HCT116 (cell line): ENCODE data around the gene TGFBR1. TPM values are rescaled to one million over a fixed set of nuclear protein-coding genes. Genes with fewer than 3 reads are reported as not detected.

Experiments
- ATAC-seq: fragments of 200-7000 bp; cut with Tn5 transposase; 2 replicates; pipeline ENCODE4 v1.9.1; 2020; ENCODE audit warnings: mild to moderate bottlenecking, moderate library complexity
- BruUV-seq: library from RNA; stranded (reverse); fragments of 400-500 nt; replicated peaks from 2 replicates; lab custom pipeline; 2021; lab: Mats Ljungman, UMichigan
- CTCF ChIA-PET: fragments of 300-600 bp; sonication (Branson Sonifier 250); formaldehyde crosslinking; loops from one replicate; lab custom pipeline; 2021; ENCODE audit warnings: antibody characterized with exemption; lab: Charles Lee
- POLR2A ChIA-PET: fragments of 300-600, 350-600 bp; sonication (Branson Sonifier 250); formaldehyde crosslinking; loops from one replicate; lab custom pipeline; 2021; ENCODE audit warnings: antibody characterized with exemption; lab: Charles Lee
- RAD21 ChIA-PET, 2 experiments: fragments of 300-600 bp; sonication (Branson Sonifier 250); formaldehyde crosslinking; loops; one replicate each; lab custom pipeline; 2023; ENCODE audit warnings: low total read pairs in 2 of 2; ENCODE audit not compliant: uncharacterized antibody in 2 of 2, unreplicated experiment in 2 of 2, low non-redundant PET in 1 of 2; lab: Charles Lee
- DNase-seq: peaks from one replicate; pipeline ENCODE4 v3.0.0-alpha.2; 2010; ENCODE audit warnings: low read depth, low spot score
- H2AFZ ChIP-seq: fragments of 200-600 bp; shearing (Covaris generic), sonication (generic); 2 replicates; pipeline ENCODE4 v1.6.1; 2017; ENCODE audit warnings: low read depth, mixed run types, mixed read lengths, antibody characterized with exemption, low read length; ENCODE audit not compliant: poor library complexity, severe bottlenecking
- H3K27ac ChIP-seq: 2 replicates; pipeline ENCODE4 v1.5.1; 2012; ENCODE audit warnings: low read depth, low read length
- H3K27me3 ChIP-seq: fragments of 200-600 bp; sonication (generic); 2 replicates; pipeline ENCODE4 v1.6.1; 2016; ENCODE audit warnings: mixed run types, low read length, mixed read lengths; ENCODE audit not compliant: insufficient read depth
- H3K36me3 ChIP-seq, 2 experiments: fragments of 200-500 bp in 1 of 2; fragments of 200-600 bp in 1 of 2; sonication (Bioruptor generic) in 1 of 2; sonication (generic) in 1 of 2; 2 replicates each; pipeline versions ENCODE4 v1.5.1 to v1.6.1; 2014 to 2016; ENCODE audit warnings: low read length in 2 of 2, inconsistent platforms in 1 of 2, mixed read lengths in 1 of 2, mixed run types in 1 of 2; ENCODE audit not compliant: insufficient read depth in 2 of 2, control insufficient read depth in 1 of 2
- H3K4me1 ChIP-seq, 2 experiments: fragments of 200-600 bp in 1 of 2; sonication (generic) in 1 of 2; 2 replicates each; pipeline versions ENCODE4 v1.5.1 to v1.6.1; 2012 to 2017; ENCODE audit warnings: low read length in 2 of 2, inconsistent platforms in 1 of 2, mild to moderate bottlenecking in 1 of 2, mixed read lengths in 1 of 2, mixed run types in 1 of 2, moderate library complexity in 1 of 2; ENCODE audit not compliant: insufficient read depth in 2 of 2, control insufficient read depth in 1 of 2
- H3K4me2 ChIP-seq: fragments of 200-600 bp; sonication (generic); 2 replicates; pipeline ENCODE4 v1.6.1; 2017; ENCODE audit warnings: mixed run types, low read length, mixed read lengths
- H3K4me3 ChIP-seq, 2 experiments: fragments of 200-600 bp in 1 of 2; sonication (generic) in 1 of 2; replicated peaks in 1 of 2; 2 replicates each; pipeline ENCODE4 v1.5.1; 2011 to 2016; ENCODE audit warnings: low read length in 2 of 2, control low read depth in 1 of 2, low read depth in 1 of 2, mild to moderate bottlenecking in 1 of 2, mixed read lengths in 1 of 2, mixed run types in 1 of 2
- H3K79me2 ChIP-seq: fragments of 200-600 bp; sonication (generic); 2 replicates; pipeline ENCODE4 v1.6.1; 2017; ENCODE audit warnings: mild to moderate bottlenecking, mixed run types, low read length, moderate library complexity, mixed read lengths; ENCODE audit not compliant: insufficient read depth
- H3K9ac ChIP-seq: fragments of 200-600 bp; sonication (generic); 2 replicates; pipeline ENCODE4 v1.6.1; 2016; ENCODE audit warnings: low read length, mixed read lengths
- H3K9me2 ChIP-seq: fragments of 200-600 bp; sonication (generic), shearing (Covaris generic); 2 replicates; pipeline ENCODE4 v1.6.1; 2017; ENCODE audit warnings: mixed run types, mild to moderate bottlenecking, moderate library complexity; ENCODE audit not compliant: insufficient read depth
- H3K9me3 ChIP-seq, 2 experiments: fragments of 200-500 bp in 1 of 2; fragments of 200-600 bp in 1 of 2; sonication (Bioruptor generic) in 1 of 2; sonication (generic) in 1 of 2; 2 replicates each; pipeline ENCODE4 v1.6.1; 2014 to 2017; ENCODE audit warnings: low read length in 2 of 2, mixed read lengths in 2 of 2, inconsistent platforms in 1 of 2, low read depth in 1 of 2, mild to moderate bottlenecking in 1 of 2, mixed run types in 1 of 2, moderate library complexity in 1 of 2; ENCODE audit not compliant: control insufficient read depth in 1 of 2, insufficient read depth in 1 of 2
- H4K20me1 ChIP-seq: fragments of 200-600 bp; sonication (generic), shearing (Covaris generic); 2 replicates; pipeline ENCODE4 v1.6.1; 2017; ENCODE audit warnings: mixed run types, mild to moderate bottlenecking, moderate library complexity; ENCODE audit not compliant: insufficient read depth
- ATF3 ChIP-seq: IDR thresholded peaks from 2 replicates; pipeline ENCODE4 v1.6.1; 2012
- CBX3 ChIP-seq: IDR thresholded peaks from 2 replicates; pipeline ENCODE4 v1.6.1; 2012; ENCODE audit warnings: low read depth
- CEBPB ChIP-seq: IDR thresholded peaks from 2 replicates; pipeline ENCODE4 v1.6.1; 2012; ENCODE audit warnings: low read depth
- ELF1 ChIP-seq: IDR thresholded peaks from 2 replicates; pipeline ENCODE4 v1.6.1; 2012; ENCODE audit warnings: low read depth, borderline replicate concordance
- EZH2 ChIP-seq: fragments of 200-600 bp; sonication (generic); IDR thresholded peaks from 2 replicates; pipeline ENCODE4 v1.6.1; 2017; ENCODE audit warnings: antibody characterized with exemption, mixed run types
- FOSL1 ChIP-seq: IDR thresholded peaks from 2 replicates; pipeline ENCODE4 v1.6.1; 2012; ENCODE audit warnings: low read depth
- JUND ChIP-seq: IDR thresholded peaks from 2 replicates; pipeline ENCODE4 v1.6.1; 2012
- POLR2A ChIP-seq: IDR thresholded peaks from 2 replicates; pipeline ENCODE4 v1.7.0; 2011; ENCODE audit warnings: borderline replicate concordance; ENCODE audit not compliant: insufficient read depth, insufficient read length; ENCODE audit errors: extremely low read depth
- POLR2AphosphoS5 ChIP-seq: IDR thresholded peaks from 2 replicates; pipeline ENCODE4 v1.6.1; 2011; ENCODE audit warnings: mild to moderate bottlenecking, low read depth, low read length, moderate library complexity
- RAD21 ChIP-seq: IDR thresholded peaks from 2 replicates; pipeline ENCODE4 v1.6.1; 2012; ENCODE audit warnings: low read depth, mild to moderate bottlenecking
- SIN3A ChIP-seq: IDR thresholded peaks from 2 replicates; pipeline ENCODE4 v1.6.1; 2012; ENCODE audit warnings: low read depth
- SRF ChIP-seq: IDR thresholded peaks from 2 replicates; pipeline ENCODE4 v1.6.1; 2012; ENCODE audit warnings: low read depth
- ZBTB33 ChIP-seq: IDR thresholded peaks from 2 replicates; pipeline ENCODE4 v1.6.1; 2011; ENCODE audit warnings: mild to moderate bottlenecking, low read length, moderate library complexity; ENCODE audit not compliant: insufficient replicate concordance; ENCODE audit errors: extremely low read depth
- ZFX ChIP-seq: fragments of 450-650 bp; IDR thresholded peaks from 2 replicates; pipeline ENCODE4 v1.6.1; 2017
- ZNF274 ChIP-seq: fragments of 200-500 bp; sonication (Bioruptor generic); IDR thresholded peaks from 2 replicates; pipeline ENCODE4 v1.6.1; 2014; ENCODE audit warnings: mild to moderate bottlenecking, low read depth, low read length, inconsistent platforms
- intact Hi-C: fragments of 100-400 bp; cut with micrococcal nuclease; formaldehyde crosslinking; loops from 2 replicates; pipeline ENCODE4 v1.10.0; 2022
- total RNA-seq: library from RNA; stranded (reverse); gene quantifications from one replicate; pipeline ENCODE4 v1.2.1, GENCODE V29; 2021; ENCODE audit not compliant: unreplicated experiment
- TF ChIP-seq, protein P1 (sequence below): IDR thresholded peaks from 2 replicates; pipeline ENCODE4 v1.6.1; 2012; ENCODE audit warnings: low read depth
- TF ChIP-seq, protein P2 (sequence below): IDR thresholded peaks from 2 replicates; pipeline ENCODE4 v1.6.1; 2012

Gene TGFBR1
- total RNA-seq, 1 experiment from 2014 or later, result 26.6 TPM

GRCh38 chr9:99076483-99077171, 28.3 kb upstream of the TGFBR1 start:
- RAD21 ChIA-PET, result no interaction called here
- Histone ChIP-seq H3K79me2 (no peaks in the 10 kb centered on the region), H3K4me3 (no peak overlapping the region), H3K27me3 (no peaks in the 10 kb centered on the region), H3K4me2 (no peak overlapping the region), H2AFZ (no peak overlapping the region), H3K27ac (no peak overlapping the region), H3K9me3 (no peaks in the 10 kb centered on the region), H4K20me1 (no peaks in the 10 kb centered on the region), H3K36me3 (no peaks in the 10 kb centered on the region), H3K9me2 (no peaks in the 10 kb centered on the region), H3K4me1 (no peaks in the 10 kb centered on the region), H3K9ac (no peak overlapping the region)
- ATAC-seq, result no peak
- DNase-seq, result no peak
- TF ChIP-seq SRF (no peak), FOSL1 (no peak), POLR2AphosphoS5 (no peak), EZH2 (no peak), ELF1 (no peak), ZFX (no peak), CEBPB (no peak), RAD21 (no peak), JUND (no peak), CBX3 (no peak), SIN3A (no peak), ZBTB33 (no peak), ZNF274 (no peak), POLR2A (no peak), ATF3 (no peak)
- TF ChIP-seq, protein P1, sequence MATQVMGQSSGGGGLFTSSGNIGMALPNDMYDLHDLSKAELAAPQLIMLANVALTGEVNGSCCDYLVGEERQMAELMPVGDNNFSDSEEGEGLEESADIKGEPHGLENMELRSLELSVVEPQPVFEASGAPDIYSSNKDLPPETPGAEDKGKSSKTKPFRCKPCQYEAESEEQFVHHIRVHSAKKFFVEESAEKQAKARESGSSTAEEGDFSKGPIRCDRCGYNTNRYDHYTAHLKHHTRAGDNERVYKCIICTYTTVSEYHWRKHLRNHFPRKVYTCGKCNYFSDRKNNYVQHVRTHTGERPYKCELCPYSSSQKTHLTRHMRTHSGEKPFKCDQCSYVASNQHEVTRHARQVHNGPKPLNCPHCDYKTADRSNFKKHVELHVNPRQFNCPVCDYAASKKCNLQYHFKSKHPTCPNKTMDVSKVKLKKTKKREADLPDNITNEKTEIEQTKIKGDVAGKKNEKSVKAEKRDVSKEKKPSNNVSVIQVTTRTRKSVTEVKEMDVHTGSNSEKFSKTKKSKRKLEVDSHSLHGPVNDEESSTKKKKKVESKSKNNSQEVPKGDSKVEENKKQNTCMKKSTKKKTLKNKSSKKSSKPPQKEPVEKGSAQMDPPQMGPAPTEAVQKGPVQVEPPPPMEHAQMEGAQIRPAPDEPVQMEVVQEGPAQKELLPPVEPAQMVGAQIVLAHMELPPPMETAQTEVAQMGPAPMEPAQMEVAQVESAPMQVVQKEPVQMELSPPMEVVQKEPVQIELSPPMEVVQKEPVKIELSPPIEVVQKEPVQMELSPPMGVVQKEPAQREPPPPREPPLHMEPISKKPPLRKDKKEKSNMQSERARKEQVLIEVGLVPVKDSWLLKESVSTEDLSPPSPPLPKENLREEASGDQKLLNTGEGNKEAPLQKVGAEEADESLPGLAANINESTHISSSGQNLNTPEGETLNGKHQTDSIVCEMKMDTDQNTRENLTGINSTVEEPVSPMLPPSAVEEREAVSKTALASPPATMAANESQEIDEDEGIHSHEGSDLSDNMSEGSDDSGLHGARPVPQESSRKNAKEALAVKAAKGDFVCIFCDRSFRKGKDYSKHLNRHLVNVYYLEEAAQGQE, result no peak
- TF ChIP-seq, protein P2, sequence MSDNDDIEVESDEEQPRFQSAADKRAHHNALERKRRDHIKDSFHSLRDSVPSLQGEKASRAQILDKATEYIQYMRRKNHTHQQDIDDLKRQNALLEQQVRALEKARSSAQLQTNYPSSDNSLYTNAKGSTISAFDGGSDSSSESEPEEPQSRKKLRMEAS, result no peak
- BruUV-seq, result no TSS peak
- intact Hi-C loops, result no loop called here
- POLR2A ChIA-PET, result no interaction called here
- CTCF ChIA-PET, result no interaction called here
